ENCODE data around the gene CCM2L.
A peak's percentile ranks its signal among the peaks of the same experiment; 100 is the strongest.

Gene CCM2L

GRCh38 chr20:32040142-32040953 is 30.1 kb downstream of the CCM2L start:
- no peaks in the 10 kb centered on the region for H3K4me1 ChIP-seq (ENCODE audit: control insufficient read depth, insufficient read depth, low read length)
- H3K27ac ChIP-seq (ENCODE audit: low read length): no peak overlapping the region
- H3K27me3 ChIP-seq (ENCODE audit: control insufficient read depth in 1 of 2, insufficient read depth in 2 of 2, low read length in 2 of 2): peaks cover 7 to 11% of the 10 kb centered on the region in 2 donors
- no peak overlapping the region for H3K4me3 ChIP-seq (ENCODE audit: low read length in 2 of 2)
- H3K36me3 ChIP-seq (ENCODE audit: control insufficient read depth in 2 of 2, insufficient read depth in 2 of 2, low read length in 2 of 2): no peaks in the 10 kb centered on the region
- no peaks in the 10 kb centered on the region for H3K9me3 ChIP-seq (ENCODE audit: control insufficient read depth in 2 of 2, low read length in 2 of 2)
- H3K9ac ChIP-seq (ENCODE audit: low read length in 2 of 2): no peak overlapping the region

- H3K27me3 ChIP-seq (ENCODE audit: control insufficient read depth in 1 of 2, insufficient read depth in 2 of 2, low read length in 2 of 2): peaks cover 12 to 16% of the 10 kb centered on the region in 2 donors
- no peak overlapping the region for H3K4me3 ChIP-seq (ENCODE audit: low read length in 2 of 2)
- no peak overlapping the region for H3K27ac ChIP-seq (ENCODE audit: low read length)
- no peaks in the 10 kb centered on the region for H3K36me3 ChIP-seq (ENCODE audit: control insufficient read depth in 2 of 2, insufficient read depth in 2 of 2, low read length in 2 of 2)
- no peak overlapping the region for H3K9ac ChIP-seq (ENCODE audit: low read length in 2 of 2)
- H3K4me1 ChIP-seq (ENCODE audit: control insufficient read depth, insufficient read depth, low read length): no peaks in the 10 kb centered on the region
- no peaks in the 10 kb centered on the region for H3K9me3 ChIP-seq (ENCODE audit: control insufficient read depth in 2 of 2, low read length in 2 of 2)
Observed at GRCh38 chr20:32045999-32046398, 35.8 kb downstream of the CCM2L start.

- Histone ChIP-seq H3K36me3 (ENCODE audit: control insufficient read depth in 2 of 2, insufficient read depth in 2 of 2, low read length in 2 of 2) (no peaks in the 10 kb centered on the region), H3K4me3 (ENCODE audit: low read length in 2 of 2) (no peak overlapping the region), H3K4me1 (ENCODE audit: control insufficient read depth, insufficient read depth, low read length) (peaks cover 6% of the 10 kb centered on the region), H3K27ac (ENCODE audit: low read length) (no peak overlapping the region), H3K27me3 (ENCODE audit: control insufficient read depth in 1 of 2, insufficient read depth in 2 of 2, low read length in 2 of 2) (peaks cover 34 to 38% of the 10 kb centered on the region in 2 donors), H3K9ac (ENCODE audit: low read length in 2 of 2) (no peak overlapping the region), H3K9me3 (ENCODE audit: control insufficient read depth in 2 of 2, low read length in 2 of 2) (no peaks in the 10 kb centered on the region)
Observed at GRCh38 chr20:32050324-32050841, 40.1 kb downstream of the CCM2L start.

- H3K27ac ChIP-seq (ENCODE audit: low read length): no peak overlapping the region
- peaks cover 6% of the 10 kb centered on the region for H3K4me1 ChIP-seq (ENCODE audit: control insufficient read depth, insufficient read depth, low read length)
- no peak overlapping the region for H3K9ac ChIP-seq (ENCODE audit: low read length in 2 of 2)
- H3K36me3 ChIP-seq (ENCODE audit: control insufficient read depth in 2 of 2, insufficient read depth in 2 of 2, low read length in 2 of 2): no peaks in the 10 kb centered on the region
- no peak overlapping the region for H3K4me3 ChIP-seq (ENCODE audit: low read length in 2 of 2)
- no peaks in the 10 kb centered on the region for H3K9me3 ChIP-seq (ENCODE audit: control insufficient read depth in 2 of 2, low read length in 2 of 2)
- peaks cover 33 to 38% of the 10 kb centered on the region in 2 donors for H3K27me3 ChIP-seq (ENCODE audit: control insufficient read depth in 1 of 2, insufficient read depth in 2 of 2, low read length in 2 of 2)
Observed at GRCh38 chr20:32050851-32051556, 40.8 kb downstream of the CCM2L start.

- peaks cover 6% of the 10 kb centered on the region for H3K4me1 ChIP-seq (ENCODE audit: control insufficient read depth, insufficient read depth, low read length)
- peaks cover 33 to 38% of the 10 kb centered on the region in 2 donors for H3K27me3 ChIP-seq (ENCODE audit: control insufficient read depth in 1 of 2, insufficient read depth in 2 of 2, low read length in 2 of 2)
- H3K27ac ChIP-seq (ENCODE audit: low read length): no peak overlapping the region
- no peak overlapping the region for H3K9ac ChIP-seq (ENCODE audit: low read length in 2 of 2)
- no peaks in the 10 kb centered on the region for H3K9me3 ChIP-seq (ENCODE audit: control insufficient read depth in 2 of 2, low read length in 2 of 2)
- H3K36me3 ChIP-seq (ENCODE audit: control insufficient read depth in 2 of 2, insufficient read depth in 2 of 2, low read length in 2 of 2): no peaks in the 10 kb centered on the region
- H3K4me3 ChIP-seq (ENCODE audit: low read length in 2 of 2): peak overlapping the region in 1 of 2 donors; percentile 40
Observed at GRCh38 chr20:32051720-32052089, 41.5 kb downstream of the CCM2L start.

GRCh38 chr20:32052090-32052777 is 42.0 kb downstream of the CCM2L start, which contains the start of gene HCK:
HCK (plus strand) TSS chr20:32052242.
- peak within 1 kb of the TSS in 1 of 2 donors; percentile 40 for H3K4me3 ChIP-seq (ENCODE audit: low read length in 2 of 2)
- H3K27ac ChIP-seq (ENCODE audit: low read length): no peak within 1 kb of the TSS
- H3K36me3 ChIP-seq (ENCODE audit: control insufficient read depth in 2 of 2, insufficient read depth in 2 of 2, low read length in 2 of 2): no peaks in the 10 kb centered on the region
- peaks cover 33 to 38% of the 10 kb centered on the region in 2 donors for H3K27me3 ChIP-seq (ENCODE audit: control insufficient read depth in 1 of 2, insufficient read depth in 2 of 2, low read length in 2 of 2)
- no peaks in the 10 kb centered on the region for H3K9me3 ChIP-seq (ENCODE audit: control insufficient read depth in 2 of 2, low read length in 2 of 2)
- H3K4me1 ChIP-seq (ENCODE audit: control insufficient read depth, insufficient read depth, low read length): peaks cover 6% of the 10 kb centered on the region
- H3K9ac ChIP-seq (ENCODE audit: low read length in 2 of 2): no peak within 1 kb of the TSS

- H3K4me1 ChIP-seq (ENCODE audit: control insufficient read depth, insufficient read depth, low read length): peaks cover 6% of the 10 kb centered on the region
- H3K9me3 ChIP-seq (ENCODE audit: control insufficient read depth in 2 of 2, low read length in 2 of 2): no peaks in the 10 kb centered on the region
- no peaks in the 10 kb centered on the region for H3K36me3 ChIP-seq (ENCODE audit: control insufficient read depth in 2 of 2, insufficient read depth in 2 of 2, low read length in 2 of 2)
- peaks cover 36 to 43% of the 10 kb centered on the region in 2 donors for H3K27me3 ChIP-seq (ENCODE audit: control insufficient read depth in 1 of 2, insufficient read depth in 2 of 2, low read length in 2 of 2)
- H3K4me3 ChIP-seq (ENCODE audit: low read length in 2 of 2): no peak overlapping the region
- no peak overlapping the region for H3K9ac ChIP-seq (ENCODE audit: low read length in 2 of 2)
- no peak overlapping the region for H3K27ac ChIP-seq (ENCODE audit: low read length)
Observed at GRCh38 chr20:32052778-32053362, 42.6 kb downstream of the CCM2L start.

GRCh38 chr20:32053648-32054047 is 43.4 kb downstream of the CCM2L start:
- Histone ChIP-seq H3K36me3 (ENCODE audit: control insufficient read depth in 2 of 2, insufficient read depth in 2 of 2, low read length in 2 of 2) (no peaks in the 10 kb centered on the region), H3K4me1 (ENCODE audit: control insufficient read depth, insufficient read depth, low read length) (peaks cover 6% of the 10 kb centered on the region), H3K9ac (ENCODE audit: low read length in 2 of 2) (no peak overlapping the region), H3K9me3 (ENCODE audit: control insufficient read depth in 2 of 2, low read length in 2 of 2) (no peaks in the 10 kb centered on the region), H3K4me3 (ENCODE audit: low read length in 2 of 2) (no peak overlapping the region), H3K27me3 (ENCODE audit: control insufficient read depth in 1 of 2, insufficient read depth in 2 of 2, low read length in 2 of 2) (peaks cover 36 to 43% of the 10 kb centered on the region in 2 donors), H3K27ac (ENCODE audit: low read length) (no peak overlapping the region)

GRCh38 chr20:32056708-32057483 is 46.7 kb downstream of the CCM2L start:
- Histone ChIP-seq H3K9me3 (ENCODE audit: control insufficient read depth in 2 of 2, low read length in 2 of 2) (no peaks in the 10 kb centered on the region), H3K36me3 (ENCODE audit: control insufficient read depth in 2 of 2, insufficient read depth in 2 of 2, low read length in 2 of 2) (no peaks in the 10 kb centered on the region), H3K27me3 (ENCODE audit: control insufficient read depth in 1 of 2, insufficient read depth in 2 of 2, low read length in 2 of 2) (peaks cover 18 to 22% of the 10 kb centered on the region in 2 donors), H3K4me3 (ENCODE audit: low read length in 2 of 2) (no peak overlapping the region), H3K4me1 (ENCODE audit: control insufficient read depth, insufficient read depth, low read length) (peaks cover 3% of the 10 kb centered on the region), H3K27ac (ENCODE audit: low read length) (no peak overlapping the region), H3K9ac (ENCODE audit: low read length in 2 of 2) (no peak overlapping the region)
